ENCODE measurements around the gene MRGPRD. TPM values are rescaled to one million over a fixed set of nuclear protein-coding genes. Genes with fewer than 3 reads are reported as not detected.

Gene MRGPRD
- total RNA-seq, 1 experiment from 2014 or later = not detected

DNA sequence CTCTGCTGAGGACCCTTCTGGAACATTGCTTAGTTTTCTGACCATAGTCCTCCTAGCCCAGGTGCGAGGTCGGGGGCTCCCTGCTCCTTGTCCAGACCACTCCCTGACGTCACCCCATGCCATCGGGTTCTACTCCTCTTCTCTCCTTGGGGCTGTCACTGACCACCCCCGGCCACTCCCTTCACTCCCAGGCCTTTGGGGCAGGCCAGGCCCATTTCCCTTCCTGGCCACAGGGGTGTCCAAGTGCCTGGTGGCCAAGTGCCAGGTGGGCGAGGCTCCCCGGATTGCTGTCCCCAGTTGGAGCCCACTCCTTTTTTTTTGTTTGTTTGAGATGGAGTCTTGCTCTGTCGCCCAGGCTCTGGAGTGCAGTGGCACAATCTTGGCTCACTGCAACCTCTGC lies 19.5 kb downstream of the MRGPRD start:
- Mint-ChIP-seq H3K36me3 (ENCODE audit: insufficient read depth, unreplicated experiment) (no peaks in the 10 kb centered on the region), H3K27me3 (ENCODE audit: unreplicated experiment) (peaks cover 33% of the 10 kb centered on the region), H3K4me3 (ENCODE audit: low read depth, unreplicated experiment) (no peak overlapping the region), H3K9me3 (ENCODE audit: low read depth, unreplicated experiment) (no peaks in the 10 kb centered on the region), H3K27ac (ENCODE audit: unreplicated experiment) (no peak overlapping the region), H3K4me1 (ENCODE audit: low read depth, unreplicated experiment) (no peaks in the 10 kb centered on the region)
- intact Hi-C loops (cut with micrococcal nuclease; ENCODE audit: unreplicated experiment) = no loop called here
- CTCF ChIA-PET = no interaction called here
- TF ChIP-seq, protein P1, sequence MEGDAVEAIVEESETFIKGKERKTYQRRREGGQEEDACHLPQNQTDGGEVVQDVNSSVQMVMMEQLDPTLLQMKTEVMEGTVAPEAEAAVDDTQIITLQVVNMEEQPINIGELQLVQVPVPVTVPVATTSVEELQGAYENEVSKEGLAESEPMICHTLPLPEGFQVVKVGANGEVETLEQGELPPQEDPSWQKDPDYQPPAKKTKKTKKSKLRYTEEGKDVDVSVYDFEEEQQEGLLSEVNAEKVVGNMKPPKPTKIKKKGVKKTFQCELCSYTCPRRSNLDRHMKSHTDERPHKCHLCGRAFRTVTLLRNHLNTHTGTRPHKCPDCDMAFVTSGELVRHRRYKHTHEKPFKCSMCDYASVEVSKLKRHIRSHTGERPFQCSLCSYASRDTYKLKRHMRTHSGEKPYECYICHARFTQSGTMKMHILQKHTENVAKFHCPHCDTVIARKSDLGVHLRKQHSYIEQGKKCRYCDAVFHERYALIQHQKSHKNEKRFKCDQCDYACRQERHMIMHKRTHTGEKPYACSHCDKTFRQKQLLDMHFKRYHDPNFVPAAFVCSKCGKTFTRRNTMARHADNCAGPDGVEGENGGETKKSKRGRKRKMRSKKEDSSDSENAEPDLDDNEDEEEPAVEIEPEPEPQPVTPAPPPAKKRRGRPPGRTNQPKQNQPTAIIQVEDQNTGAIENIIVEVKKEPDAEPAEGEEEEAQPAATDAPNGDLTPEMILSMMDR (IDR thresholded peaks at IDR 0.05; ENCODE audit: unreplicated experiment) = no peak
- no TSS peak for BruUV-seq (replicated peaks)
- no peak for DNase-seq

DNA sequence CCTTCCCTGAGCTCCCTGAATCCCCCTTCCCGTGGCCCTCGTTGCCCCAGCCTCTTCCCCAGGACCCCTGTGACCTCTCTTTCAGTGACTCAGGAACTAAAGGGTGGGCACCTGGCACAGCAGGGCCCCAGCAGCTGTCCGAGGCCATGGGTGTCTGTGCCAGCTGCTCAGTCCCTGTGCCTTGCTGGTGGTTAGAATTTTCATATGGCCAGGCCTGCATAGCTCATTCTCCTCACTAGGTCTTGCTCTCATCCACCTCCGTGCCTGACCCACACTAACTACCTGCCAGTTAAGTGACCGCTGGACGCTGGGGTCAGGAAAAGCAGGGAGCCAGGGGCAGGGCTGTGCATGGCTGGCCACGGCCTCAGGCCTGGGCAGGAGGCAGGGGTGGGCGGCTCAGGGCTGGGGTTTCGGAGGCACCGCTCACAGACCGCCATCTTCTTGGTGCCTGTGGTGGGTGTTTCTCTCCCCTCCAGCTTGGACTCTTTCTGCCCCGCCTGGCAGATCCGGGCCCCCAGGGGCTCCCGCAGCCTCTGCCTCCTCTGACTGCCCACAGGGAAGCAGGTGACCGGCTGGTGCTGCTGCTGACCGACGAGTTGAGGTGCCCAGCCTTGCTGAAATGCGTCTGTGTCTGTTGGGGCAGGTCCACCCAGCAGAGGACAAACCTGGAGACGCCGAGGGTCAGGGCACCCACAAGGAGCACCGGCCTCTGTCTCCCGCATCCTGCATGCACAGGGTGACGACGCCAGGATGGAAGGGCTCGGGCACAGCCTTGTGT lies 20.3 kb downstream of the MRGPRD start:
- CTCF ChIA-PET = interaction anchor here (0.6 kb wide), 1 partner anchor 62 kb away, joined by 3 read pairs; no protein-coding TSS in a partner anchor
- DNase-seq = no peak
- no peaks in the 10 kb centered on the region for H3K4me1 Mint-ChIP-seq (ENCODE audit: low read depth, unreplicated experiment)
- TF ChIP-seq, protein P1 (IDR thresholded peaks at IDR 0.05; ENCODE audit: unreplicated experiment) = no peak
- BruUV-seq (replicated peaks) = no TSS peak
- H3K27me3 Mint-ChIP-seq (ENCODE audit: unreplicated experiment) = peaks cover 32% of the 10 kb centered on the region
- no peak overlapping the region for H3K27ac Mint-ChIP-seq (ENCODE audit: unreplicated experiment)
- H3K9me3 Mint-ChIP-seq (ENCODE audit: low read depth, unreplicated experiment) = no peaks in the 10 kb centered on the region
- intact Hi-C loops (cut with micrococcal nuclease; ENCODE audit: unreplicated experiment) = no loop called here
- H3K4me3 Mint-ChIP-seq (ENCODE audit: low read depth, unreplicated experiment) = no peak overlapping the region
- H3K36me3 Mint-ChIP-seq (ENCODE audit: insufficient read depth, unreplicated experiment) = no peaks in the 10 kb centered on the region

DNA sequence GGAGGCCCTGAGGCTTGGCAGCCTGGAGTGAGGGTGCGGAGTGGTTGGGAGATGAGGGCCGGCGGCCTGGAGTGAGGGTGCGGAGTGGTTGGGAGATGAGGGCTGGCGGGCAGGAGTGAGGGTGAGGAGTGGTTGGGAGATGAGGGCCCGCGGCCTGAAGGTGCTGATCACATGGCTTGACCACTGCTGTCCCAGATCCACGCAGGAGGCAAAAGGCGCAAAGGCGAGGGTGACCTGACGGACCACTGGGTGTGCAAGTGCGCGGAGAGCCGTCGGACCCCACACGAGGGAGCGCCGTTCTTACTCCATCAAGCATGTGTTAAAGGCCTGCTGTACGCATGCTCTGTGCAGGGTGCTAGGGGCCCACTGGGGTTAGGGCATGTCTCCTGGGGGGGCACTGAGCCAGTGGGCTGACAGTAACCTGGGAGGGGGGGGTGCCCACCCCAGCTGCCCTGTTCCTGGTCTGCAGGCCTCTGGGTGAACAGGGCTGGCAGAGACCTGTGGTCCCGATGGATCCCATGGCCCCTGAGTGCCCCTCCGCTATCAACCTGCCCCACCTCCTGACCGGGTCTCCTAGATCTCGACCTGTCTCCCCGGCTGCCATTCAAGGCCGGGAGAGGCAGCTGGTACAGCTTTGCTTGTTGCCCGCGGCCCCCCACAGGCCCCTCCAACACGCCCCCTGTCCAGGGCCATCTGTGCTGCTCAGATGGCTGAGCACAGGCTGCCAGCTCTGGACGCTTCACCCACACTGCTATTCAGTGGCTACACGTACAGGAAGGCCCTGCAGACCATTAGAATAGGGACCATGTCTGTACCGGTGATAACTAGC lies 21.1 kb downstream of the MRGPRD start:
- CTCF ChIA-PET = interaction anchor here (0.6 kb wide), 1 partner anchor 63 kb away, joined by 3 read pairs; no protein-coding TSS in a partner anchor
- BruUV-seq (replicated peaks) = no TSS peak
- TF ChIP-seq, protein P1 (IDR thresholded peaks at IDR 0.05; ENCODE audit: unreplicated experiment) = no peak
- H3K27me3 Mint-ChIP-seq (ENCODE audit: unreplicated experiment) = peaks cover 30% of the 10 kb centered on the region
- H3K27ac Mint-ChIP-seq (ENCODE audit: unreplicated experiment) = no peak overlapping the region
- H3K9me3 Mint-ChIP-seq (ENCODE audit: low read depth, unreplicated experiment) = no peaks in the 10 kb centered on the region
- no peak overlapping the region for H3K4me3 Mint-ChIP-seq (ENCODE audit: low read depth, unreplicated experiment)
- H3K4me1 Mint-ChIP-seq (ENCODE audit: low read depth, unreplicated experiment) = no peaks in the 10 kb centered on the region
- no peaks in the 10 kb centered on the region for H3K36me3 Mint-ChIP-seq (ENCODE audit: insufficient read depth, unreplicated experiment)
- intact Hi-C loops (cut with micrococcal nuclease; ENCODE audit: unreplicated experiment) = no loop called here
- DNase-seq = no peak

DNA sequence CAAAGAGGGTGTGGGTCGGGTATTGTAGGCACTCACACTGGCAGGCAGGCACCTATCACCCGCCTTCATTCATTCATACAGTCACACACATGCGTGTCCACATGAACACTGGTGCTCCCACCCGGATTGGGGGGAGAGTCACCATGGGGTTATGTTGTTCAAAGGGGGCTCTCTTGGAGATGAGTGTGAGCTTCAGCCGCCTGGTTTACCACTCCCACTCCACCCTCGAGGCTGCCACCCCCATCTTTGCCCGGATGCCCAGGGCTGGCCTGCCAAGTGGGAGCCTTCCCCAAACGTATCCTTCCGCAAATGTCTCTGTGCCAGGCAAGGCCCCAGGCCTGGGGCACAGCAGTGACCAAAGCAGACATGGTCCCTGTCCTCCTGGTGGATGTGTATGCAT lies 22.6 kb downstream of the MRGPRD start:
- peaks cover 18% of the 10 kb centered on the region for H3K27me3 Mint-ChIP-seq (ENCODE audit: unreplicated experiment)
- H3K9me3 Mint-ChIP-seq (ENCODE audit: low read depth, unreplicated experiment) = no peaks in the 10 kb centered on the region
- CTCF ChIA-PET = interaction anchor here (1.2 kb wide), 1 partner anchor 79 kb away, joined by 3 read pairs; no protein-coding TSS in a partner anchor
- TF ChIP-seq, protein P1 (IDR thresholded peaks at IDR 0.05; ENCODE audit: unreplicated experiment) = no peak
- no peak overlapping the region for H3K27ac Mint-ChIP-seq (ENCODE audit: unreplicated experiment)
- DNase-seq = no peak
- H3K4me3 Mint-ChIP-seq (ENCODE audit: low read depth, unreplicated experiment) = no peak overlapping the region
- intact Hi-C loops (cut with micrococcal nuclease; ENCODE audit: unreplicated experiment) = no loop called here
- BruUV-seq (replicated peaks) = no TSS peak
- no peaks in the 10 kb centered on the region for H3K36me3 Mint-ChIP-seq (ENCODE audit: insufficient read depth, unreplicated experiment)
- no peaks in the 10 kb centered on the region for H3K4me1 Mint-ChIP-seq (ENCODE audit: low read depth, unreplicated experiment)

Measured in Calu3 (cell line).